Spleen (tissue), 11 donors: ENCODE data around the gene PEAK1. TPM values are rescaled to one million over a fixed set of nuclear protein-coding genes. Genes with fewer than 3 reads are reported as not detected.

Source experiments
- DNase-seq: peaks from one replicate; pipeline ENCODE4 v3.0.0-alpha.2; 2020
- H3K27ac ChIP-seq, 8 donors: fragments of 200-600 bp; sonication (generic) in 7 of 8; 1 replicate in 4 of 8; 2 replicates in 4 of 8; pipeline versions ENCODE4 v1.5.0 to v1.8.0; 2016 to 2021; ENCODE audit warnings: inconsistent platforms in 4 of 8, mild to moderate bottlenecking in 4 of 8, moderate library complexity in 1 of 8
- H3K27me3 ChIP-seq, 7 donors: fragments of 200-600 bp; sonication (generic) in 6 of 7; replicated peaks in 1 of 7; 1 replicate in 4 of 7; 2 replicates in 3 of 7; pipeline versions ENCODE4 v1.5.0 to v1.8.0; 2016 to 2021; ENCODE audit warnings: inconsistent platforms in 3 of 7, mild to moderate bottlenecking in 1 of 7
- H3K36me3 ChIP-seq, 6 donors: fragments of 200-600 bp; sonication (generic) in 5 of 6; 1 replicate in 4 of 6; 2 replicates in 2 of 6; pipeline versions ENCODE4 v1.5.0 to v1.8.0; 2016 to 2021; ENCODE audit warnings: inconsistent platforms in 2 of 6
- H3K4me1 ChIP-seq, 6 donors: fragments of 200-600 bp; sonication (generic) in 5 of 6; 1 replicate in 3 of 6; 2 replicates in 3 of 6; pipeline versions ENCODE4 v1.5.0 to v1.8.0; 2016 to 2021; ENCODE audit warnings: inconsistent platforms in 3 of 6
- H3K4me3 ChIP-seq, 8 donors: fragments of 200-600 bp; sonication (generic) in 7 of 8; 1 replicate in 4 of 8; 2 replicates in 4 of 8; pipeline versions ENCODE4 v1.5.0 to v1.8.0; 2016 to 2021; ENCODE audit warnings: inconsistent platforms in 4 of 8, mild to moderate bottlenecking in 4 of 8, moderate library complexity in 2 of 8
- H3K9me3 ChIP-seq, 8 donors: fragments of 200-600 bp; sonication (generic) in 7 of 8; 1 replicate in 4 of 8; 2 replicates in 4 of 8; pipeline versions ENCODE4 v1.5.0 to v1.8.0; 2016 to 2021; ENCODE audit warnings: inconsistent platforms in 4 of 8
- POLR2A ChIP-seq, 3 donors: fragments of 450-650 bp; IDR thresholded peaks; one replicate each; pipeline ENCODE4 v1.5.1; 2017; ENCODE audit warnings: antibody characterized with exemption in 3 of 3, mild to moderate bottlenecking in 1 of 3
- POLR2AphosphoS5 ChIP-seq, 3 donors: sonication (generic); formaldehyde crosslinking; IDR thresholded peaks; one replicate each; pipeline ENCODE4 v1.5.1; 2017; ENCODE audit warnings: antibody characterized with exemption in 3 of 3
- WGBS, 5 donors: extraction: QIAGEN DNeasy Blood & Tissue Kit in 3 of 5; methylation state at CpG; one replicate each; pipeline versions ENCODE4 v1.1.5 to v1.1.7; 2013 to 2018; 5-methylcytosine and 5-hydroxymethylcytosine counted together
- intact Hi-C: fragments of 100-400 bp; cut with DNase I; formaldehyde crosslinking; loops from one replicate; pipeline ENCODE4 v1.15.0; 2023; ENCODE audit warnings: low total_unique reads
- polyA plus RNA-seq, 3 donors: library from polyadenylated mRNA; stranded (reverse); fragments of 200-250 nt; gene quantifications; one replicate each; pipeline ENCODE4 v1.2.1, GENCODE V29; 2013
- total RNA-seq, 7 donors: library from RNA; depleted of rRNA in 3 of 7; stranded (reverse); fragments of >200 nt in 3 of 7; fragmentation: NEBNext Ultra II Directional in 4 of 7; extraction: Animal tissue kit (Norgen Biotek cat#: 25700) in 4 of 7; gene quantifications; one replicate each; pipeline versions ENCODE4 v1.1.0 to v1.2.1, GENCODE V29; 2016 to 2021
- TF ChIP-seq, protein P1 (sequence below), 11 experiments: fragments of 200-600 bp in 7 of 11; fragments of 450-650 bp in 4 of 11; sonication (generic) in 4 of 11; IDR thresholded peaks in 8 of 11; conservative IDR thresholded peaks in 3 of 11; 1 replicate in 7 of 11; 2 replicates in 4 of 11; pipeline versions ENCODE4 v1.4.0 to v1.8.0; 2016 to 2021; ENCODE audit warnings: antibody characterized with exemption in 11 of 11, inconsistent platforms in 4 of 11, mild to moderate bottlenecking in 1 of 11
- donor health status: healthy with polysubstance abuse.
- donor health status: DM: no; HTN: no; CAD: no; lungs with moderate emphysema.
- donor health status: DM: no; HTN: no; CAD: no.
- donor health status: Bipolar disorder and iron deficiency.
- donor health status: healthy.
- donor health status: DM: no; HTN: no; CAD: no.
- donor health status: DM: yes; HTN: yes; CAD: no.

PEAK1 gene
- total and polyA plus RNA-seq, 10 donors = 5.0 to 415 (median 175) TPM

DNA sequence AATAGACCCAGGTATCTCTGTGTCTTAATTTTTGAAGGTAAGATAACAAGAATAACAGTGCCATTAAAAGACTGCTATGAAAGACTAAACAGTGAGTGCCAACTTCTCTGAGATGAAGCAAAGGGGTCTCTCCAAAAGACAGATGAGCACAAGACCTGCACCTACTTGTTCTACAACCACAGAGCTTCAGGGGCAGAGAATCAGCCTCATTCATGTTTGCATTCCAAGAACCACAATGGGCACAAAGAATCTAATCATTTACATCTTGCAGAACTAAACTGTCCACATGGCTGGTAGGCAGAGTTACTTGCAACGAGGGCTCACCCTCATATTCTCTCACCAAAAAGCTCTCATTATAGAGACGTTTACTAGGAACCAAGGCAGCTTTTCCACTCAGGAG is 83.9 kb downstream of the PEAK1 start:
- intact Hi-C loops = no loop called here
- WGBS, 5 donors = 88 to 94% (median 90%) methylated on average over 2 of the region's 2 CpGs
- Histone ChIP-seq H3K27ac (no peak overlapping the region), H3K4me3 (no peak overlapping the region), H3K9me3 (peaks cover 0 to 3% (median 1%) of the 10 kb centered on the region in 8 donors), H3K27me3 (no peaks in the 10 kb centered on the region), H3K4me1 (peaks cover 0 to 8% (median 2%) of the 10 kb centered on the region in 6 donors), H3K36me3 (peaks cover 0 to 1% (median 0%) of the 10 kb centered on the region in 6 donors)
- TF ChIP-seq POLR2AphosphoS5 (IDR thresholded peaks at IDR 0.05) (no peak), POLR2A (IDR thresholded peaks at IDR 0.05) (no peak)
- TF ChIP-seq, protein P1, sequence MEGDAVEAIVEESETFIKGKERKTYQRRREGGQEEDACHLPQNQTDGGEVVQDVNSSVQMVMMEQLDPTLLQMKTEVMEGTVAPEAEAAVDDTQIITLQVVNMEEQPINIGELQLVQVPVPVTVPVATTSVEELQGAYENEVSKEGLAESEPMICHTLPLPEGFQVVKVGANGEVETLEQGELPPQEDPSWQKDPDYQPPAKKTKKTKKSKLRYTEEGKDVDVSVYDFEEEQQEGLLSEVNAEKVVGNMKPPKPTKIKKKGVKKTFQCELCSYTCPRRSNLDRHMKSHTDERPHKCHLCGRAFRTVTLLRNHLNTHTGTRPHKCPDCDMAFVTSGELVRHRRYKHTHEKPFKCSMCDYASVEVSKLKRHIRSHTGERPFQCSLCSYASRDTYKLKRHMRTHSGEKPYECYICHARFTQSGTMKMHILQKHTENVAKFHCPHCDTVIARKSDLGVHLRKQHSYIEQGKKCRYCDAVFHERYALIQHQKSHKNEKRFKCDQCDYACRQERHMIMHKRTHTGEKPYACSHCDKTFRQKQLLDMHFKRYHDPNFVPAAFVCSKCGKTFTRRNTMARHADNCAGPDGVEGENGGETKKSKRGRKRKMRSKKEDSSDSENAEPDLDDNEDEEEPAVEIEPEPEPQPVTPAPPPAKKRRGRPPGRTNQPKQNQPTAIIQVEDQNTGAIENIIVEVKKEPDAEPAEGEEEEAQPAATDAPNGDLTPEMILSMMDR (IDR thresholded peaks at IDR 0.05 in 8 of 11, conservative IDR thresholded peaks at IDR 0.05 in 3 of 11) = no peak
- DNase-seq = no peak

DNA sequence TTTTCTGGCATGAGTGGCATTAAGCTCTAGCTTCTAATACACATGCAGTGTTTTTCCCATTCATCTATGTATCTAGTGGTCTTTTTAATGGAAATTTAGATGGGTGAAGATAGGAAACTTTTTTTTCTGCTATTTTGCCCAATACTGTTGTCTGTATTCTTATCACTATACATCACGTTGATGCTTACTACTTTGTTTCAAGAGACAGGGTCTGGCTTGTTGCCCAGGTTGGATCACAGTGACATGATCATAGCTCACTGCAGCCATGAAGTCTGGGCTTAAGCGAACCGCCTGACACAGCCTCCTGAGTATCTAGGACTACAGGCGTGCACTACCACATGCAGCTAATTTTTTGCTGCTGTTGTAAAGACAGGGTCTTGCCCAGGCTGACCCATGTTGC is 84.6 kb downstream of the PEAK1 start:
- no peaks in the 10 kb centered on the region for H3K36me3 ChIP-seq
- no peak overlapping the region for H3K4me3 ChIP-seq
- no peak for DNase-seq
- intact Hi-C loops = no loop called here
- H3K9me3 ChIP-seq = no peaks in the 10 kb centered on the region
- 58 to 85% (median 78%) methylated on average over 4 of the region's 4 CpGs for WGBS, 5 donors
- no peak overlapping the region for H3K27ac ChIP-seq
- TF ChIP-seq, protein P1 (IDR thresholded peaks at IDR 0.05 in 8 of 11, conservative IDR thresholded peaks at IDR 0.05 in 3 of 11) = no peak
- TF ChIP-seq POLR2AphosphoS5 (IDR thresholded peaks at IDR 0.05) = no peak
- no peak for TF ChIP-seq POLR2A (IDR thresholded peaks at IDR 0.05)
- peaks cover 0 to 8% (median 2%) of the 10 kb centered on the region in 6 donors for H3K4me1 ChIP-seq
- H3K27me3 ChIP-seq = no peaks in the 10 kb centered on the region

DNA sequence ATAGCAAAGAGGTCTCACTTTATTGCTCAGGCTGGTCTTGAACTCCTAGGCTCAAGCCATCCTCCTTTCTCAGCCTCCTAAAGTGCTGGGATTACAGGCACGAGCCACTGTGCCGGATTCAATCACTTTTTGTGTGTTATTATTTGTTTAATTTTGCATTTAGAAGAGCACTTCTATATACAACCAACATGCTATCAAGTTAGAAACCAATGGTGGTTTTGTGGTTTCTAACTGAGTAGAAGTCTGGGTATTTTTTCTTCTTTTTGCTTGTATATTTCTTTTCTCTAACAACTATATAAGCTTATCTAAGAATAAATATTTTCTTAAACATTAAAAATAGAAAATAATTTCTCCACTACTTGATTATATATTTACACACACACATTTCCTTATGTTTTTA is 86.7 kb downstream of the PEAK1 start:
- DNase-seq = no peak
- Histone ChIP-seq H3K27ac (no peak overlapping the region), H3K9me3 (no peaks in the 10 kb centered on the region), H3K27me3 (no peaks in the 10 kb centered on the region), H3K4me1 (peaks cover 0 to 8% (median 4%) of the 10 kb centered on the region in 6 donors), H3K4me3 (no peak overlapping the region), H3K36me3 (no peaks in the 10 kb centered on the region)
- WGBS, 5 donors = 71 to 89% (median 74%) methylated on average over 2 of the region's 2 CpGs
- TF ChIP-seq, protein P1 (IDR thresholded peaks at IDR 0.05 in 8 of 11, conservative IDR thresholded peaks at IDR 0.05 in 3 of 11) = no peak
- no peak for TF ChIP-seq POLR2A (IDR thresholded peaks at IDR 0.05)
- TF ChIP-seq POLR2AphosphoS5 (IDR thresholded peaks at IDR 0.05) = no peak
- intact Hi-C loops = no loop called here

- intact Hi-C loops = no loop called here
- peaks cover 0 to 4% (median 0%) of the 10 kb centered on the region in 6 donors for H3K4me1 ChIP-seq
- no peaks in the 10 kb centered on the region for H3K27me3 ChIP-seq
- H3K36me3 ChIP-seq = peaks cover 0 to under 1% (median 0%) of the 10 kb centered on the region in 6 donors
- H3K27ac ChIP-seq = no peak overlapping the region
- no peak overlapping the region for H3K4me3 ChIP-seq
- no peaks in the 10 kb centered on the region for H3K9me3 ChIP-seq
- WGBS, 5 donors = 79 to 95% (median 89%) methylated on average over 1 of the region's 1 CpG
- DNase-seq = no peak
- TF ChIP-seq, protein P1 (IDR thresholded peaks at IDR 0.05 in 8 of 11, conservative IDR thresholded peaks at IDR 0.05 in 3 of 11) = no peak
- TF ChIP-seq POLR2A (IDR thresholded peaks at IDR 0.05) (no peak), POLR2AphosphoS5 (IDR thresholded peaks at IDR 0.05) (no peak)
These were observed 90.7 kb downstream of the PEAK1 start for GRCh38 chr15:77329202-77329601.
